Activated naive CD8-positive, alpha-beta T cell (primary cell): ENCODE measurements around the gene MGP.

Source experiments
- H3K27ac Mint-ChIP-seq: one replicate; pipeline ENCODE4 v1.8.0; 2021; ENCODE audit warnings: mixed read lengths
- H3K27me3 Mint-ChIP-seq: one replicate; pipeline ENCODE4 v1.8.0; 2021; ENCODE audit warnings: mixed read lengths
- H3K36me3 Mint-ChIP-seq: one replicate; pipeline ENCODE4 v1.8.0; 2021; ENCODE audit warnings: mixed read lengths
- H3K4me1 Mint-ChIP-seq: one replicate; pipeline ENCODE4 v1.8.0; 2021; ENCODE audit warnings: low read depth, mixed read lengths
- H3K4me3 Mint-ChIP-seq: one replicate; pipeline ENCODE4 v1.8.0; 2021; ENCODE audit warnings: mild to moderate bottlenecking, mixed read lengths
- H3K9me3 Mint-ChIP-seq: one replicate; pipeline ENCODE4 v1.8.0; 2021; ENCODE audit warnings: low read depth, mixed read lengths

Gene MGP

DNA sequence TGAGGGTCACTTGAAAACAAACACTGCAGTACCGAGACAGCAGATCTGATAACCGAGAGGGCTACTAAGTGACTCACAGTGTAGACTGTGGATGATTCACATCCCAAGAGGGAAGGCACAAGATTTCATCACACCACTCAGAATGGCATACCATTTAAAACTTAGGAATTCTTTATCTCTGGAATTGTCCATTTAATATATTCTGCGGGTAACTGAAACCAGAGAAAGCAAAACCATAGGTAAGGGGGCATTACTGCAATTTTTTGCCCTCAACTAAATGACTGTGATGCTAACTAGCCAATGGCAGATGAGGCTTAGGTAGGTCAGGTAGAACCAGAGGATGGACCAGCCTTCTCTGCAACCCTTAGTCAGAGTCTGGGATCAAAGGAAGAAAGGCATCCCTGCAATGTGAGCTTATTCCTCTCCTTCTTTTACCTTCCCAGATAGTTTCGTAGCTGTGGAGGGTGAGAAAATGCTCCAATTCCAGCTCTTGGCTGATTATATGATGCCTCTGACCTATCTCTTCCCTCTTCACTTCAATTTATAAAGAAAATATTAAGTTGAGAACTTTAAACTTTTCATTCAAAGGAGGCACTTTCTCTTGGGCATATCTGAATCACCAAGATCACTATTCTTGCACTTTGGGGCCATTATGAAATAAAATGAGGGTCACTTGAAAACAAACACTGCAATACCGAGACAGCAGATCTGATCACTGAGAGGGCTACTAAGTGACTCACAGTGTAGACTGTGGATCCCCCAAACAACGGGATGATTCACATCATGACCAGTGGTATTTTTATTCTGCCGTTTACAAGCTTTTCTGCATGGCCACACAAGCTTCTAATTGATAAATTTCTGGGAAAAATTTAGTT, 49.1 kb downstream of the MGP start:
- H3K36me3 Mint-ChIP-seq: peaks cover 7% of the 10 kb centered on the region
- H3K4me3 Mint-ChIP-seq: no peak overlapping the region
- H3K4me1 Mint-ChIP-seq: no peaks in the 10 kb centered on the region
- peaks cover 25% of the 10 kb centered on the region for H3K27me3 Mint-ChIP-seq
- H3K27ac Mint-ChIP-seq: no peak overlapping the region
- no peaks in the 10 kb centered on the region for H3K9me3 Mint-ChIP-seq

GRCh38 chr12:14834509-14834908, 51.1 kb downstream of the MGP start:
- Mint-ChIP-seq H3K4me3 (no peak overlapping the region), H3K27me3 (peaks cover 27% of the 10 kb centered on the region), H3K36me3 (peaks cover 7% of the 10 kb centered on the region), H3K27ac (no peak overlapping the region), H3K9me3 (no peaks in the 10 kb centered on the region), H3K4me1 (no peaks in the 10 kb centered on the region)

GRCh38 chr12:14833952-14834351, 51.7 kb downstream of the MGP start:
- H3K9me3 Mint-ChIP-seq: no peaks in the 10 kb centered on the region
- H3K36me3 Mint-ChIP-seq: peaks cover 2% of the 10 kb centered on the region
- H3K27ac Mint-ChIP-seq: no peak overlapping the region
- no peaks in the 10 kb centered on the region for H3K4me1 Mint-ChIP-seq
- peaks cover 24% of the 10 kb centered on the region for H3K27me3 Mint-ChIP-seq
- no peak overlapping the region for H3K4me3 Mint-ChIP-seq

- Mint-ChIP-seq H3K9me3 (no peaks in the 10 kb centered on the region), H3K36me3 (peaks cover 2% of the 10 kb centered on the region), H3K4me3 (no peak overlapping the region), H3K27ac (no peak overlapping the region), H3K4me1 (no peaks in the 10 kb centered on the region), H3K27me3 (peaks cover 21% of the 10 kb centered on the region)
Observed at GRCh38 chr12:14833336-14833735, 52.3 kb downstream of the MGP start.
